ENCODE data around the gene ADCK1.

GRCh38 chr14:77897374-77897773, 97.5 kb downstream of the ADCK1 start:
- TF ChIP-seq CTCF (IDR thresholded peaks at IDR 0.05) (no peak), POLR2A (IDR thresholded peaks at IDR 0.05) (no peak)
